ENCODE measurements around the gene TOMM34.

The TOMM34 gene

DNA sequence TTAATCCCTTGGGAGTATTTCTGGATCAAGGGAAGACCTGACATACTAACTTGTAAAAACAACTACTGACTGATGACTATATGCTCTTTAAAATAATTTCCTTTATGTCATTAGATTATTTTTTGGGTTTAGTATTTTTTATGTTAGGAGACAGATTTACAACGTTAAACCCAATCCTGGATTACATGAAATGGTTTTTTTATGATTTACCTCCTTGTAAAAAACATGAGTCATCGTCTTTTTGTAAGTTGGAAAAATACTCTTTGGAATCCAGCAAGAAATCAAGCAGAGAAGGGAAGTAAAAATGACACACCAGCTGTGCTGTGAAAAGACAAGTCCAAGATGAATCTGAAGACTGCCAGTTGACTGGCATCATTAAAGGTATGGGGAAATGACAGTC, 12.9 kb upstream of the TOMM34 start:
- no peak overlapping the region for H3K27ac ChIP-seq
- CTCF ChIA-PET = interaction anchor here (0.7 kb wide), 1 partner anchor 37 kb away, joined by 5 read pairs; no protein-coding TSS in a partner anchor

DNA sequence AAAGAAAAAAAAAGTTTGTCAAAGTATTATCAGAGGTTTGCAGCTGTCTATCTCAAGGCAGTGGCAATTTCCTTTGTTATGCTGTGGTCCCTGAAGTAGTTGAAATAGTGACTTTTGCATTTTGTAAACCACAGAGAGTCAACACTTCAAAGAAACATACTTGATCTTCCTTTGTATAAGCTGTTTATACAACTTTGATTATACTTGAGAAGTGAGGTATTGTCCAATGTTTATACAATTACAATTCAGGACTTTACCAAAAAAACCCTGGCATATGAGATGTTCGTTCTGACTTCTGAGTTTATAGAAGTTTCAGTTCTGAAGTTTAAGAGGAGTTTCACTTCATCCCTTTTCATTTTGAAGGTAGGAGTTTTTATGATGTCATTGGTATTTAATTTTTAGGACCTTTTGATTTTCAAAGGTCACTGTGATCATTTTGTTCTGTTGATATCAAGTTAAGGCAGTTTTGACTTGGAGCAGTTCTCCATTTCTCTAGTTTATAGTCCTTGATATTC, 10.1 kb upstream of the TOMM34 start:
- TF ChIP-seq, protein P1, sequence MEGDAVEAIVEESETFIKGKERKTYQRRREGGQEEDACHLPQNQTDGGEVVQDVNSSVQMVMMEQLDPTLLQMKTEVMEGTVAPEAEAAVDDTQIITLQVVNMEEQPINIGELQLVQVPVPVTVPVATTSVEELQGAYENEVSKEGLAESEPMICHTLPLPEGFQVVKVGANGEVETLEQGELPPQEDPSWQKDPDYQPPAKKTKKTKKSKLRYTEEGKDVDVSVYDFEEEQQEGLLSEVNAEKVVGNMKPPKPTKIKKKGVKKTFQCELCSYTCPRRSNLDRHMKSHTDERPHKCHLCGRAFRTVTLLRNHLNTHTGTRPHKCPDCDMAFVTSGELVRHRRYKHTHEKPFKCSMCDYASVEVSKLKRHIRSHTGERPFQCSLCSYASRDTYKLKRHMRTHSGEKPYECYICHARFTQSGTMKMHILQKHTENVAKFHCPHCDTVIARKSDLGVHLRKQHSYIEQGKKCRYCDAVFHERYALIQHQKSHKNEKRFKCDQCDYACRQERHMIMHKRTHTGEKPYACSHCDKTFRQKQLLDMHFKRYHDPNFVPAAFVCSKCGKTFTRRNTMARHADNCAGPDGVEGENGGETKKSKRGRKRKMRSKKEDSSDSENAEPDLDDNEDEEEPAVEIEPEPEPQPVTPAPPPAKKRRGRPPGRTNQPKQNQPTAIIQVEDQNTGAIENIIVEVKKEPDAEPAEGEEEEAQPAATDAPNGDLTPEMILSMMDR (conservative IDR thresholded peaks at IDR 0.05; ENCODE audit: low read depth) = no peak
- POLR2A ChIA-PET (ENCODE audit: low non-redundant PET) = no interaction called here
- H3K27ac ChIP-seq = no peak overlapping the region
- no peak for DNase-seq (ENCODE audit: low spot score)
- CTCF ChIA-PET = interaction anchor here (0.6 to 1.0 kb wide), 3 partner anchors 9 to 325 kb away, joined by 3 to 4 read pairs (median 3); no protein-coding TSS in a partner anchor

More for the DNA sequence above, 12.9 kb upstream of the TOMM34 start:
- TF ChIP-seq, protein P1 (conservative IDR thresholded peaks at IDR 0.05; ENCODE audit: low read depth) = no peak
- POLR2A ChIA-PET (ENCODE audit: low non-redundant PET) = no interaction called here
- DNase-seq (ENCODE audit: low spot score) = peak; percentile 26

DNA sequence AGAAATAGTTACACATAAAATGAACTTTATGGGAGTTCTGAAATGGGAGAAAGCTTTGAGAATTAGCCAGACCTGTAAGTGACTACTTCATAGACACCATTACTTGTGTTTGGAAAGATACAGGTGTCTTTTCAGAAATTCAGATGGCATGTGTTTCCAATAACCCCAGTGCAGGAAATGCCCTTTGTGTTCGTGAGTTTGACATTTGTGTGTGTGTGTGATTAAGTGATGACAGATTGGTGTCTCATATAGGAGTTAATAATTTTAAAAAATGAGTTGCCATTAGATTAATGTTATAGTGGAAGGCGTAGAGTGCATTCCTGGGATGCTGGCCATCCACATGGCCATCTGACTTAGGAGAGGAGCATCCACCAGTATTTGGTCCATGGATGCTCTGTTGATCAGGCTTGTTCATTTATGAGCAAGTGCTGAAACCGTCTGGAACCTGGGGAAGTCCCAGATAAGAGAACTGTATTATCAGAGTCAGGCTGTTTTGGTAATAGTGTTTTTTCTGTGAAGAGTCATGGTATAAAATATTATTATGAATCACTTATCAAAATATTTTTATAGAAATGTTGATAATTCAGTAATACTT, 9.2 kb upstream of the TOMM34 start:
- no peak for DNase-seq (ENCODE audit: low spot score)
- TF ChIP-seq, protein P1 (conservative IDR thresholded peaks at IDR 0.05; ENCODE audit: low read depth) = no peak
- H3K27ac ChIP-seq = no peak overlapping the region
- CTCF ChIA-PET = interaction anchor here (0.5 kb wide), 1 partner anchor 324 kb away, joined by 4 read pairs; no protein-coding TSS in a partner anchor
- POLR2A ChIA-PET (ENCODE audit: low non-redundant PET) = no interaction called here

DNA sequence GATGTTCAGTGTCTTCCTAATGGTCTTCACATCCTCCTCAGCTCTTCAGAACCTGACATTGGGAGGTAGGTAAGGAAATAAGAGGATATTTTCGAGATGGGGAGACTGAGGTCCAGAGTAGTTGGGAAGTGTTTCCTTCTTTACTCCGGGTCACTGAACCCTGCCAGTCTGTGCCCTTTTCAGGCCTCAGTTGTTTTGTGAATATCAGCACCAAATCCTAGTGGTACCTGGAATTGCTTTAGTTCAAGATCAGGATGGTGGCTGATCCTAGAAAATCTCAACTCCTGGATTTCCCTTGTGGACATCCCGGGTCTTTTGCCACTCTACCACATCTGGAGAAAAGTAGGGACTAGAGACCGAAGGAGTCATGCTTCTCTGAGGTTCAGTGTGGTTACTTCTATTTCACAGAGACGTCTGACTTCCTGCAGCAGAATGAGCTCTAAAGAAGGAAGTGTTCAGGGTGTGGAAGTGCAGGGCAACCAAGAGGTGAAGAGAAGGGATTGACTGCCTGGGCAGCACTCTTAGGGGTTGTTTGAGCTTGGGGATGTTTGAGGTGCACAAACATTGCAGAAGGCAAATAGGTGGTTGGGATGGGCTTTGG, 7.1 kb upstream of the TOMM34 start:
- DNase-seq (ENCODE audit: low spot score) = peak; percentile 30
- ChIA-PET CTCF (interaction anchor here (0.6 to 0.7 kb wide), 4 partner anchors 10 to 201 kb away, joined by 3 read pairs; no protein-coding TSS in a partner anchor), POLR2A (ENCODE audit: low non-redundant PET) (interaction anchor here (0.6 to 1.0 kb wide), 2 partner anchors 11 to 26 kb away, joined by 3 read pairs; no protein-coding TSS in a partner anchor)
- TF ChIP-seq, protein P1 (conservative IDR thresholded peaks at IDR 0.05; ENCODE audit: low read depth) = no peak
- H3K27ac ChIP-seq = peak overlapping the region; percentile 79

DNA sequence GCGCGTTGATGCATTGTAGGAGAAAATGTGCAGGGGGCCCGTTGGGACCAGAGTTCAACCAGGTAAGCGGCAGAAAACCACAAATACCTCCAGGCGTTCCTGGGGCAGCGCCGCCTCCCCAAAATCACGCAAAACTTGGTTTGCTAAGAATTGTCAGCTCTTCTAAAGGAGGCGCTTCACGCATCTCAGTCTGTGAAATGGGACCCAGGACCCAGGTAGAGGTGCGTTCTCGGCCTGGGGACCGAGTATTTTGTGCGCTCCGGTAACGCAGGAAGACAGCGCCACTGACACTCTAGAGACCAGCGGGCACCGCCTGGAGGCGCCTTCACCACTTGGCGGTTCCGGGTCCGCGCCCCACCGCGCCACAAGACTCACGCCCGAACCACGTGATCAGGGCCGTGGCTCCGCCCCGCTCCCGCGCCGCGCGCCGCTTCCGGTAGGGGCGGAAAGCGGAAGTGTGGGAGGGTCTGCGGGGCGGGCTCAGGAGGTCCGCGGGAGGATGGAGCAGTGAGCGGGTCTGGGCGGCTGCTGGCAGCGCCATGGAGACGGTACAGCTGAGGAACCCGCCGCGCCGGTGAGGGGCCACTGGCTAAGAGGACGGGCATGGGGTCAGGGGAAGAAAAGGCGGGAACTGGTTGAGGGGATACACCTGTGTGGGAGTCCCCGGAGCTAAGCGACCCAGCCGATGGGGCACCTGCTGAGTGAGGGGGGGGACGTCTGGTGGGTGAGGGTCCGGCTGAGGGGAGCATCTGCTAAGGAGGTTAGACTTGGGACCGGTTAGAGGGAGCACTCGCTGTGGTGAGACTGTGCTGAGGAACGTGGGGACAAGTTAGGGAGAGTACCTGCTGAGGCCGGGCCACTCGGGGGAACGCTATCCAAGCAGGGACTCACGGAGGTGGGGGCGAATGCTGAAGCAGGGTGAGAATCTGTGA, 6.1 kb upstream of the TOMM34 start, which contains the start of gene STK4:
STK4 (plus strand) TSS at position 483 of the 932 bp plus-strand sequence; CDS start at position 540, 57 bp downstream.
- POLR2A ChIA-PET (ENCODE audit: low non-redundant PET) = interaction anchor here (1.0 kb wide), 1 partner anchor 12 kb away, joined by 3 read pairs; no protein-coding TSS in a partner anchor

More for the DNA sequence above, 6.1 kb upstream of the TOMM34 start, which contains the start of gene STK4:
- H3K27ac ChIP-seq = peak within 1 kb of the TSS; percentile 79
- peak; percentile 95 for DNase-seq (ENCODE audit: low spot score)
- TF ChIP-seq, protein P1 (conservative IDR thresholded peaks at IDR 0.05; ENCODE audit: low read depth) = peak; percentile 80
- CTCF ChIA-PET = interaction anchor here (0.5 to 1.0 kb wide), 4 partner anchors 11 to 446 kb away, joined by 3 to 5 read pairs (median 4); partner anchors contain the start of gene SEMG2
